GM10266 (cell line): ENCODE results near the gene ATXN10.

ENCODE experiments used
- DNase-seq: peaks from one replicate; pipeline ENCODE4 v3.0.0; 2012; ENCODE audit errors: extremely low spot score
- TF ChIP-seq, protein P1 (sequence below): IDR thresholded peaks from 2 replicates; pipeline ENCODE4 v1.5.1; 2012; ENCODE audit warnings: mild to moderate bottlenecking, low read depth; ENCODE audit not compliant: control insufficient read depth, insufficient read depth; ENCODE audit errors: missing control alignments

ATXN10 gene

DNA sequence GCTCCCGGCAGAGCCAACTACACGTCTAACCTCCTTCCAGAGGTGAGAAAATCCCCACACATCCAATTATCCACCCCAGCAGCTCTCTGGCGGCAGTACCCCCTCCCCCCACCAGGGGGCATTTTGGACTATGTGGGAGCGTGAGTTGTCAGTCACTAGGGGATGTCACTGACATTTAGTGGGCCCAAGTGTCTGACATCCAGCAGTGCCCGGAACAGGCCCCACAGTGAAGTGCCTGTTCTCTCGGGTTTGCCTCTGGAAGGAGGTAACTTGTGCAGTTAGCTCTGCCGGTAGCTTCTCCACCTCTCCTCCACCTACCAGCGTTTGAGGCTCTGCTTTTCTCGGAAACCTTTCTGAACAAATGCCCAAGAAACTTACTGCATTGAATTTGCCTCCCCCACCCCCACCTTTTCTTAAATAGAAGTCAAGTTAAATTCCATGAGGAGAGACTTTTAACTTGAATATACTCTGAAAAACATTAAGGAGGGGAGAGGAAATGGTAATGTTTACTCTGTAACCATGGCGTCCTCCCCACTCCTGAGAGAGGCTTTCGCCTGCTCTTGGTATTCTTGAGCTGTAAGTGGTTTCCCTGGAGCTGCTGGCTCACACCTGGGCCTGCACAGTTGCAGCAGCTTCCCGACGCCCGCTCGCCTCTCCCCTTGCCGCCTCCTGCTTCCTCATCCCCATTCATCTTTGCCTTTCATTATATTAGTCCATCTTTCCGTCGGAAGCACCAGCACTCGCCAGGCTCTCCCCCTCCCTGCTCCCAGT is 192.5 kb downstream of the ATXN10 start:
- TF ChIP-seq, protein P1, sequence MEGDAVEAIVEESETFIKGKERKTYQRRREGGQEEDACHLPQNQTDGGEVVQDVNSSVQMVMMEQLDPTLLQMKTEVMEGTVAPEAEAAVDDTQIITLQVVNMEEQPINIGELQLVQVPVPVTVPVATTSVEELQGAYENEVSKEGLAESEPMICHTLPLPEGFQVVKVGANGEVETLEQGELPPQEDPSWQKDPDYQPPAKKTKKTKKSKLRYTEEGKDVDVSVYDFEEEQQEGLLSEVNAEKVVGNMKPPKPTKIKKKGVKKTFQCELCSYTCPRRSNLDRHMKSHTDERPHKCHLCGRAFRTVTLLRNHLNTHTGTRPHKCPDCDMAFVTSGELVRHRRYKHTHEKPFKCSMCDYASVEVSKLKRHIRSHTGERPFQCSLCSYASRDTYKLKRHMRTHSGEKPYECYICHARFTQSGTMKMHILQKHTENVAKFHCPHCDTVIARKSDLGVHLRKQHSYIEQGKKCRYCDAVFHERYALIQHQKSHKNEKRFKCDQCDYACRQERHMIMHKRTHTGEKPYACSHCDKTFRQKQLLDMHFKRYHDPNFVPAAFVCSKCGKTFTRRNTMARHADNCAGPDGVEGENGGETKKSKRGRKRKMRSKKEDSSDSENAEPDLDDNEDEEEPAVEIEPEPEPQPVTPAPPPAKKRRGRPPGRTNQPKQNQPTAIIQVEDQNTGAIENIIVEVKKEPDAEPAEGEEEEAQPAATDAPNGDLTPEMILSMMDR = peak; percentile 85

DNA sequence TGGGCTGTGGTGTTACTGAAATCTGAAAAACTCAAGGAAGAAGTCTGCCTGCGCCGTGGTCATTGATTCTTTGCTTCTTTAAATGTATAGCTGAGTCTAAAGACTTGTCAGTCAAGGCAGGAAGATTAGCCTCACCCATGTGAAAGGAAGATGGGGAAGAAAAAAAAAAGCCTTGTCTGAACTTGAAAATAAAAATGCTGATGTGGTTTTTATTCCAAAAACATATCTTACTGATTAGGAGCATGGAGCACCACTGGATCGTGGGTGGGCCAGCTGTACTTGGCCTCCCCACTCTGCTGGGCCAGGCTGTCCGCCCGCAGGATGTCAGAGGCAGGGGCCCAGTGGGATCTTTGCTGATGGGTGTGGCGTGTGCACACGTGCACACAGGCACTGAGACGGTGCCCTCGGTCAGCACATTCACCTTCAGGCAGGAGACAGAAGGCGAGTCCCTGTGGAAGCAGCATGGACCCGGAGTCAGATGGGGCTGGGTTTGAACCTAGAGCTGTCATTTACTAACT is 193.4 kb downstream of the ATXN10 start:
- TF ChIP-seq, protein P1 = no peak
- DNase-seq = no peak

More for the DNA sequence above, 192.5 kb downstream of the ATXN10 start:
- DNase-seq = peak; percentile 83

DNA sequence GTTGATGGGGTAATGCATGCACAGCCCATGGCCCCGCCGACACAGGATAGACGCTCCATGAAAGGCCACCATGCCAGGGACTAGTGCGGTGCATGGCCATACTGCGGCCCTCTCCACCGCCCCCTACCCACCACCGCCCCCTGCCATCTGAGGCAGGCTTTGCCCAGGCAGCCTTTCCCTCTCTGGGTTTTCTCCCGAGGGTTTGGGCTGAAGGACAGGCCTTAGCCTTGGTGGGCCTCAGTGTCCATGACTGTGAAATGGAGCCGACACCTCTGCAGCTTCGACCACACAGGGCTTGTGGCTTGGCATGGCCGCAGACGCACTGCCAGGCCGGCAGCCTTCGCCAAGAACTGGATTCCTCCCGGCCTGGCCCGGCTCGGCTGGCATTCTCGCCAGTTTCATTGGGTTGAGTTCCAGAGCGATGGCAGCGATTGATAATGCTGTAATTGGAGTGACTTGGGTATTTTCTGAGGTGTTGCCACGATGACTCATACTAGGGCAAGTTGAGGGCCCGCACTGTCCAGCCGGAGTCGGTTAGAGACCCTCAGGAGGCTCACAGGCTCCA is 194.0 kb downstream of the ATXN10 start:
- DNase-seq = no peak
- TF ChIP-seq, protein P1 = no peak

DNA sequence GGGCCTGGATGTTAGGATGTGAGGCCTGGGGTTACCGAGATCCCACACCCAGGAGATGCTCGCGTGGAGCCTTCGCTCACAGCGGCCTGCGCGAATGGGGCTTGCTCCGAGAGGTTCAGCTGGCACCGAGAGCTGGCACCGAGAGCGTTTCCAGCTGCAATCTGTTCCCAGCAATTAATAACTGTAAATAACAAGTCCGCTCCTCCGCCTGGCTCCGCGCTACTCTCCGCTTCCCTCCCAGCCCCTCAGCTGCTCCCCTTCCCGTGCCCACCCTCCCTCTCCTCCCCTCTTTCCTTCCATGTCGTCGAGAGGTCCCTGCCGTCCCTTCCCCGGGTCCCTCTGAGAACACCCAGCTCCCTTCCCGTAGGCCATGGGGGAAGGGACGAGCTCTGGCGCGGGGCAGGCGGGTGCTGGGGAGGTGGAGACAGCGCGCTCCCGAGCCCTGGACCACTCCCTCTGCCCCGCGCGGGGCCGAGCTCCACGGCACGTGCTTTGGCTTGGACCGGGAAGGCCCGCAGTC is 194.6 kb downstream of the ATXN10 start:
- TF ChIP-seq, protein P1 = no peak
- DNase-seq = no peak

DNA sequence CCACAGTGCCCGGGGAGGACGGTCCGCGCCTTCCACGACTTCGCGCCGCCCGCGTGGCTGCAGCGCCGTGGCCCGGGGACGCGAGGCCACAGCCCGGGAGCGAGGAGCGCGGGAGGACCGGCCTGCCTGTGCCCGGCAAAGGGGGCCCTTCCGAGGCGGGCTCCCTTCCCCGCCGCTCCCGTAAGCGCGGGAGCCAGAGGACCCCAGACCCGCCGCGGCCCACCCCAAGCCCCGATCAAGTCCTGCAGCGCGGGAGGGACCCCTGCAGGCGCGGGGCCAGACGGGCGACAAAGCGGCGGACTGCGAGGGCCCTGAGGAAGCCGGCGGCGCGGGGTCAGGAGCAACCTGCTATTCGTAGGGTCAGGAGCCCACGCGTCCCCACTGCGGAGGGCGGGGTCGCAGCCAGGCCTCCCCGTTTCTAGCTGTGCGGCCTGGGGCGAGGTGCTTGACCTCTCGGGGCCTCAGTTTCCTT is 195.0 kb downstream of the ATXN10 start:
- DNase-seq = no peak

DNA sequence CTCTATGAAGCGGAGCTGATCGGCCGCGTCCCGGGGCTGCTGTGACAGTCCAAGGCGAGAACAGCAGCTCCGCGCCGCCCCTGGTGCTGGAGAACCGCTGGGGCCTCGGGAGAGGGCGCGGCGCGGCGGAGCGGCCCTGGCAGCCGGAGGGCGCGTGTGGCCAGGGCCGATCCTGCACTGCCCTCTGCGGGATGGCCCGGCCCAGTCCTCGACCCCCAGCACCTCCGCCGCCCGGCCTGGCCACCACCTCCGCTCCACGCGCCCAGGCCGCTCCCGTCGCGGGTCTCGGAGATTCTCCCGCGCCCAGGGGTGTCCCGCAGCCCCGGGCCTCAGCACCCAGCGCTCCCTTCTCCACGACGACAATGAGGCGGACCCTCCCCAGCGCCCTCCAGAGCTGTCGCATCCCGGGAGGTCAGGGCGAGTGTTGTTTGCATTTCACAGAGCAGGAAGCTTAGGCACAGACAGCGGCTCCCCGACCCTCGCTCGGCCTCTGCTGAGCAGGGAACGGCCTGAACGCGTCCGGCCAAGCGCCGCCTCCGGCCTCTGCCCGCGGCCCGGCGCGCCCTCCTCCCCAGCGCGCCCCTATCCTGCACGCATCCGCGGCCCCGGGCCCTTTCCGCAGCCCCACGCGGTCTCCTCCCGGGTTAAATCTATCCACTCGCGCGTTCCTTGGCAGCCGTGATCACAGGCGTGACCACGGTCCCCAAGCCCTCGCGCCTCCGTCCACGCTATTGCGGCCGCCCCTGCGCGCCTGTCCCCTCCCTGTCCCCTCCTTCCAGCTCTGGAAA is 195.7 kb downstream of the ATXN10 start:
- TF ChIP-seq, protein P1 = peak; percentile 49
- DNase-seq = peak; percentile 73

More for the DNA sequence above, 195.0 kb downstream of the ATXN10 start:
- TF ChIP-seq, protein P1 = no peak
